Measurements from ENCODE around the gene GAA.
A peak's percentile ranks its signal among the peaks of the same experiment; 100 is the strongest.

The GAA gene

DNA sequence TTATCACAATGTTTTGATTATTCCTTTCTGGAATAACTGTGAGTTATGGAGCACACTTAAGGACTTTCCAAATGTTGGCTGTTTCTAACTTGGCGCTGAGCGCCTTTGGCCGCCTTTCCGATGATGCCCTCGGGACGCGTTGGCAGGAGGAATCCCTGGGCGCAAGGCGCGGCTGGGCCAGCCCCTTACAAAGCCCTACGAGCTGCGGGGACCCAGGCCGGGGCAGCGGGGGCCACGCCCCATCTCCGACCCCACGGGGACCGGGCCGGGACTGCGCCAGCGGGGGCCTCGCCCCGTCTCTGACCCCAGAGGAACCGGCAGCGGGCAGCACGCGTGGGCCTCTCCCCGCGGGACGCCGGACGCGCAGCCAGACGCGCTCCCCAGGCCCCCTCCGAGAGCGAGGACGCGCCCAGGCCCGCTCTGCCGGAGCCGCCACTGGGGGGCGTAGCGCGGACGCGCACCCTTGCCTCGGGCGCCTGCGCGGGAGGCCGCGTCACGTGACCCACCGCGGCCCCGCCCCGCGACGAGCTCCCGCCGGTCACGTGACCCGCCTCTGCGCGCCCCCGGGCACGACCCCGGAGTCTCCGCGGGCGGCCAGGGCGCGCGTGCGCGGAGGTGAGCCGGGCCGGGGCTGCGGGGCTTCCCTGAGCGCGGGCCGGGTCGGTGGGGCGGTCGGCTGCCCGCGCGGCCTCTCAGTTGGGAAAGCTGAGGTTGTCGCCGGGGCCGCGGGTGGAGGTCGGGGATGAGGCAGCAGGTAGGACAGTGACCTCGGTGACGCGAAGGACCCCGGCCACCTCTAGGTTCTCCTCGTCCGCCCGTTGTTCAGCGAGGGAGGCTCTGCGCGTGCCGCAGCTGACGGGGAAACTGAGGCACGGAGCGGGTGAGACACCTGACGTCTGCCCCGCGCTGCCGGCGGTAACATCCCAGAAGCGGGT, at the start of gene GAA:
Gene GAA (plus strand): TSS at position 571 of the 935 bp plus-strand sequence. CDS start 3,006 bp downstream, outside the sequence.
- FAIRE-seq (peak; percentile 71), DNase-seq (ENCODE audit: insufficient read length, low spot score) (peak; percentile 99)

- no peak for DNase-seq (ENCODE audit: insufficient read length, low spot score)
- FAIRE-seq: no peak
Observed at GRCh38 chr17:80051681-80052080, 49.7 kb upstream of the GAA start.

GRCh38 chr17:80053102-80053501, 48.3 kb upstream of the GAA start:
- no peak for FAIRE-seq
- DNase-seq (ENCODE audit: insufficient read length, low spot score): no peak

DNA sequence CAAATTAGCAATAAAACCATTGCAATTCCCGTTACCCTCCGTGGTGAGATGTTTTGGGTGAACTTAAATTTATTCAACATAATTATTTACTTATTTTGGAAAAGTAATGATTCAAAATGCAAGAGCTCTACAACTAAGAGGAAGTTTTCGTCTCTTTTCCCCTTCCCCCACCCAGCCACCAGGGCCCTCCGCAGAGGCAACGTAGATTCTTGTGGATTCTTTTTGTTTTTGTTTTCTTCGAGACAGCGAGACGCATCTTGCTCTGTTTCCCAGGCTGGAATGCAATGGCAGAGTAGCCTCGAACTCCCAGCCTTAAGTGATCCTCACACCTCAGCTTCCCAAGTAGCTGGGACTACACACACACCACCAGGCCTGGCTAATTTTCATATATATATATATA, 45.8 kb upstream of the GAA start:
- FAIRE-seq: no peak
- no peak for DNase-seq (ENCODE audit: insufficient read length, low spot score)

DNA sequence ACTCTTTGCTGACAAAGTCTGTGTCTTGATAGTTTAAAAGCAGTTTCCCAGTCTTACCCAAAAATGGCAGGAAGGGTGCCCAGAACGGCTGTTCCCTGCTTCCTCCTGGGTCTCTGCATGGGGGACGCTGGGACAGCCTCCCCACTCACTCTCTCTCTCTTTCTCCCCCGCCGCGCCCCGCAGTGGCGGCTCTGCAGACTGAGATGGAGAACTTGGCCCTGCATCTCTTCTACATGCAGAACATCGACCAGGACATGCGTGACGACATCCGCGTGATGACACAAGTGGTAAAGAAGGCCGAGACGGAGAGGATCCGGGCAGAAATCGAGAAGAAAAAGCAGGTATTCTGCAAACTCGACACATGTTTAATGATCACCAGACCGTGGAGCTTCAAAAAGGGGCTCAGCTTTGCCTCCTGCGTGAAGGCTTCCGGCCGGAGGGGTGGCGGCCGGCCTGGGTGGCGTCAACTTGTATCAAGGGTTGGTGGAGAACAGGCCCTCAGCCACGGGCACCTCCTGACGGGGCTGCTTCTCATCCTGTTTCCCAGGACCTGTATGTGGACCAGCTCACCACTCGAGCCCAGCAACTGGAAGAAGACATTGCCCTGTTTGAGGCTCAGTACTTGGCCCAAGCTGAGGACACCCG, 42.9 kb upstream of the GAA start:
- FAIRE-seq (no peak), DNase-seq (ENCODE audit: insufficient read length, low spot score) (no peak)

DNA sequence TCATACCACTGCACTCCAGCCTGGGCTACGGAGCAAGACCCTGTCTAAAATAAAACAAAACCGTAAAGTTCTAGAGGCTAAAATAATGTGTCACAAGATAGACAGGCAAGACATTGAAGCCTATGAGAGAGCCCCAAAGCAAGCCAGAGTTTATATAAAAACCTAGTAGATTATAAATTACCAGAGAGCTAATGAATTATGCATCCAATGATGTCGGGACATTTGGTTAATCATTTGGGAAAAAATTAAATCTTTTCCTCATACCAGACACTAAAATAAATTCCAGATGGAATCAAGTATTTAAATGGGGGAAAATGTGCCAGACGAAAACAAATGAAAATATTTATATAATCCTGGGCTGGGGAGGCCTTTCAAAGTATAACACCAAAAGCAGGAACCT, 40.7 kb upstream of the GAA start:
- FAIRE-seq (no peak), DNase-seq (ENCODE audit: insufficient read length, low spot score) (no peak)

GRCh38 chr17:80061421-80061820, 40.0 kb upstream of the GAA start:
- DNase-seq (ENCODE audit: insufficient read length, low spot score) (no peak), FAIRE-seq (no peak)

DNA sequence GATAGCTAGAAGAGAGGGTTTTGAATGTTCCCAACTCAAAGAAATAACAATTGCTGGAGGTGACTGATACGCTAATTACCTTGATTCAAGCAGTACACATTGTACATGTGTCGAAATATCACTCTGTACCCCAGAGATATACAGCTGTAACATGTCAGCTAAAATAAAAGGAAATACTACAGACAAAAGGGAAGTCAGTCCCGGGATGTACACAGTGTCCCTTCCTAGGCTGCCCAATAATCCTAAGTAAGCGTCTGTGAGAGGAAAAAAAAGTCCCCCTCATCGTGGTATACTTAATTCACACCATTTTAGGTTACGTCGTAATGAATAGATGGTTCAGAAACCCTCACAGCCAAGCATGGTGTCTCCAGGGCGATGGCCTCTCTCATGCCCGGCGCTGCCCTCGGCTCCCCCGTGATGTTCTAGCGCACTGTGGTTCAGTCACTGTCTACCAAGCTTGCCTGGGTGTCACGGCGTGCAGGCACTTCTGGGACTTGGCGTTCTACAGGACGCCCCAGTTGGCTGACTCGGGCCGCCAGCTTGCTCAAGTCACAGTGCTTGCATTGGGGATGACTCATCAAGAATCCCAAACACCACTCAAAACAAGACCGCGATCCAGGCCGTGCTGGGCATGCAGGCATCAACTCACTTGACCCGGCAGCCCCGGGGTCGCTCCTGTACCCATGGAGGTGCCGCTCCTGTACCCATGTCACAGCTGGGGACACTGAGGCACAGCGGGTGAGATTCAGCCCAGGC, 37.4 kb upstream of the GAA start:
- DNase-seq (ENCODE audit: insufficient read length, low spot score): no peak
- FAIRE-seq: no peak

DNA sequence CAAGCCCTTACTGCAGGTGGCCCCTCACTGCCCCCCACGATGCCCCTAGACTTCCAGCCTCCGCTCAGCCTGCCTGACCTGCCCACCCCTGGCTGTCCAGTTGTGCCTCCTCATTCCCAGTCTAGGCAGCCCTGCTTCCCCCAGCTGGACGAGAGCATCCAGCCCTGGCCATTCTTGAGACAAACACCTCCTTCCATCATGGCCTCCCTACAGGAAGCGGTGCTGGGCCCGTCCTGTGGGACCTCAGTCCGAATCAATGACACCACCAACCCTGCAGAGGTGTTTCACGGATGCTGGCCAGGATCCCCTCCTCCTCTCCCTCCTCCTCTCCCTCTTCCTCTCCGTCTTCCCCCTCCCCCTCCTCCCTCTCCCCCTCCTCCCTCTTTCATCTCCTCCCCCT, 36.7 kb upstream of the GAA start:
- DNase-seq (ENCODE audit: insufficient read length, low spot score) (no peak), FAIRE-seq (no peak)

DNA sequence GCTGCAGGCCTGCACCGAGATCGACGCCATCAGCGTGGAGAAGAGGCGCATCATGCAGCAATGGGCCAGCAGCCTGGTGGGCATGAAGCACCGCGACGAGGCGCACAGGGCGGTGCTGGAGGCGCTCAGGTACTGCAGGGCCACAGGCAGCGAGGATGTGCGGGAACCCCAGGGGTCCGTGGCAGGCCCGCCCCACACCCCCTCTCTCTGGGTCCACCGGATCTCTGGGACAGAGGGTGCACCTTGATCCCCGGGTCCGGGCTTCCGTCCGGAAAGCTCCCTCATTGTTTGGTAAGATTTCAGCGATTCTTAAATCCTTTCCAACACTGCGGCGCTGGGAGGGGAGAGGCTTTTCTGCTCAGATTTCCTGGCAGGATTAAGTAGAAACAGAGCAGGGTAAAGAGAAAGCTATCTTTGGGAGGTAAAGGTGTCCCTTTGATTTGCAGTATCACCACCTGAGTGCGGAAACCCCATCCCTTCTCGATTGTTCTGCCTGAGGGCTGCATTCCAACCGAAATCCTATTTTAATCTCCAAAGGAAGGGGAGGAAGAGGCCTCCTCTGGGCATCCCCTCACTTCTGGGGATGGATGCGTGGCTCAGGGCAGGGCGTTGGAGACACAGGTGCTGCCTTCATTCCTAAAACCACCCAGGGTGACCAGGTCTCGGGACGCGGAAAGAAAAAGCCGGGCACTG, 35.8 kb upstream of the GAA start:
- FAIRE-seq: no peak
- DNase-seq (ENCODE audit: insufficient read length, low spot score): no peak

DNA sequence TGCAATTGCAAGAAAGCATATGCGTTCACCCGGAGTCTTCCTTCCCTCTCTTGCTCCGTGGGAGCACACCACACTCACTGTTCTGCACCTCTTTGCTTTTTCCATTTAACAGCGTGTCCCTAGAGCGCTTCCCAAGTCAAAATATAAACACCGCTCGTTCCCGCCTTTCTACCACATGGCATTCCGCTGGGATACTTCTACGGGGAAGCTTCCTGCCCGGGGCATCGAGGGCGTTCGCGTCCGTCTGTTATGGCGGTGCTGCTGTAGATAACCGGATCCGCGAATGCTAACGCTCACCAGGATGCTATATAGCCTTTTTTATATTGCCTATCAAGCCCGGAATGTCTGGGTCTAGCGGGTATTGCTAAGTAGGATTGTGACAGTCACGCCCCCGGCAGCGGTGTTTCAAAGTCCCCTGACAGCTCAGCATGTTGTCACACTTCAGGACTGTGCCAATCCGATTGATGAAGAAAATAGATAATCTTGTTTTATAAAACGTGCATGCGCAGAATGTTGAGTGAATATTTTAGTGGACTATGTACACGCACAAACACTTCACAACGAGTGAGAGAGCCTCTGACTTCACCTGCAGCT, 33.9 kb upstream of the GAA start:
- no peak for FAIRE-seq
- no peak for DNase-seq (ENCODE audit: insufficient read length, low spot score)

- no peak for FAIRE-seq
- no peak for DNase-seq (ENCODE audit: insufficient read length, low spot score)
Observed at GRCh38 chr17:80068301-80069222, 32.8 kb upstream of the GAA start.

GRCh38 chr17:80070375-80071115, 30.8 kb upstream of the GAA start:
- DNase-seq (ENCODE audit: insufficient read length, low spot score): no peak
- no peak for FAIRE-seq

DNA sequence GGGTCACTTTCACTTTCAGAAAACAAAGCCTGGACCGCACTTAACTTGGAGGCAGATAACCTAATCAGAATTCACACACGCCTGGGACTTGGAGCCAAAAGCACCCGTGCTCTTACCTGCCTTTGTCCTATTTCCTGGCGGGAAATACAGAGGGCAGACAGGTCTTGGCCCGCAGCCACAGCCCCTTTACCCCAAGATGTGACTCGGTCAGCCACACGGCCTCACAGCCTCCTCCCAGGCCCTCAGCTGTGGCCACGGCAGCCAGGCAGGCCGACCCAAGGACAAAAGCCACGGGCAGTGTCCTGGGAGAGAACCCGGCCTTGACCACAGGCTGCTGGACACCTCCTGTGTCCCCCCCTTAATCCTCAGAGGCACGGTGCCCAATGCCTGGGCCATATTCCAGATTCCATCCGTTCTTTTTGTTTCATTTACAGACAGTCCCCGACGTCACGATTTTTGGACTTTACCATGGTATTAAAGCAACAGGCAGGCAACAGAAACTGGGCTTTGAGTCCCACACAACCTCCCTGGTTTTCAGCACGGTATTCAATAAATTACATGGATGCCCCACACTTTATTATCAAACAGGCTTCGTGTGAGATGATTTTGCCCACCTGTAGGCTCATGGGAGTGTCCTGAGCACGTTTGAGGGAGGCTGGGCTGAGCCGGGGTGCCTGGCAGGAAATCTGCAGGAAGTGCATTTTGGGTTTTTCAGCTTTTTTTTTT, 30.1 kb upstream of the GAA start:
- DNase-seq (ENCODE audit: insufficient read length, low spot score) (no peak), FAIRE-seq (no peak)

DNA sequence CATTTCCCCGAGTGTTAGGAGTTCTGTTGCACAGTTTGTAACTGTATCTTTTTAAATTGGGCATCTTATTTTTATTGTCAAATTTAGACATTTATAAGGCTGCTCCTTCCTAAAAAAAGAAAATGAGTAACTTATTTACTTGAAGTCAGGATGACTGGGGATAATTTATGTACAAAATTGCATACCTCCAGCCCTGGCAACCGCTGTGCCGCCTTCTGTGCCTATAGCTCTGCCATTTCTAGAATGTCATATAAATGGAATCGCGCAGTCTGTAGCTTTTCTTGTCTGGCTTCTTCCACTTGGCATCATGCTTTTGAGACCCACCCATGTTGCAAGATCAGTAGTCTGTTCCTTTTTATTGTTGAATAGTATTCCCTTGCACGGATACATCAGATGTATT, 29.0 kb upstream of the GAA start:
- DNase-seq (ENCODE audit: insufficient read length, low spot score): no peak
- FAIRE-seq: no peak

DNA sequence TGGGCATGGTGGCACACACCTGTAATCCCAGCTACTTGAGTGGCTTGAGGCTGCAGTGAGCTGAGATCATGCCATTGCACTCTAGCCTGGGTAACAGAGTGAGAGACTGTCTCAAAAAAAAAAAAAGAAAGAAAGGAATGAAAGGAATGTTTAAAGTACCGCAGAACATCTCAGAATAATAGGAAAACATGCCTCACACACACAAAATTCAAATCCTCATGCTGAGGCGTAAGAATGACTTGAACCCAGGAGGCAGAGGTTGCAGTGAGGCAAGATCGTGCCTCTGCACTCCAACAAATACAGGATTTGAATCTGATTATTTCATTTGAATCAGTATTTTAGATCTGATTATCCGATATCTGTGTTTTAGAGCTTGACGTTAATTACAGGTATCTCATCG, 21.3 kb upstream of the GAA start:
- no peak for FAIRE-seq
- DNase-seq (ENCODE audit: insufficient read length, low spot score): no peak

- no peak for DNase-seq (ENCODE audit: insufficient read length, low spot score)
- no peak for FAIRE-seq
Observed at GRCh38 chr17:80081596-80081995, 19.8 kb upstream of the GAA start.

Measured in GM19239 (cell line).